ENCODE data around the gene ALX3.

- TF ChIP-seq CTCF (IDR thresholded peaks at IDR 0.05; ENCODE audit: low read length) = no peak
- no peak for TF ChIP-seq EZH2 (IDR thresholded peaks at IDR 0.05; ENCODE audit: borderline replicate concordance, low read length)
Measured at GRCh38 chr1:110049801-110050601, 20.5 kb downstream of the ALX3 start.

Measured in OCI-LY1 (cell line).